ENCODE data around the gene MDH1B. TPM values are rescaled to one million over a fixed set of nuclear protein-coding genes. Genes with fewer than 3 reads are reported as not detected.

The MDH1B gene
- total RNA-seq, 4 donors from 2014 or later, result 0.13 to 1.6 (median 0.49) TPM

GRCh38 chr2:206700156-206700555 is 65.0 kb downstream of the MDH1B start:
- DNase-seq (no peak), ATAC-seq (no peak)
- Histone ChIP-seq H3K36me3 (no peaks in the 10 kb centered on the region), H3K4me3 (no peak overlapping the region), H3K4me1 (no peaks in the 10 kb centered on the region), H3K27ac (no peak overlapping the region), H3K9me3 (no peaks in the 10 kb centered on the region), H3K27me3 (peaks cover 0 to 3% (median 0%) of the 10 kb centered on the region in 3 donors)
- in situ Hi-C loops (cut with MboI; ENCODE audit: low sequenced_read_pairs in 4 of 4) (no loop called here), intact Hi-C loops (cut with DNase I; ENCODE audit: low total_unique reads) (no loop called here)
- TF ChIP-seq POLR2A (IDR thresholded peaks at IDR 0.05) (no peak), CTCF (IDR thresholded peaks at IDR 0.05 in 4 of 5, conservative IDR thresholded peaks at IDR 0.05 in 1 of 5) (no peak)

GRCh38 chr2:206698811-206699210 is 66.3 kb downstream of the MDH1B start:
- intact Hi-C loops (cut with DNase I; ENCODE audit: low total_unique reads), result no loop called here
- no peak overlapping the region for H3K4me3 ChIP-seq
- ATAC-seq, result no peak
- DNase-seq, result no peak
- in situ Hi-C loops (cut with MboI; ENCODE audit: low sequenced_read_pairs in 4 of 4), result no loop called here
- no peaks in the 10 kb centered on the region for H3K9me3 ChIP-seq
- no peaks in the 10 kb centered on the region for H3K4me1 ChIP-seq
- H3K27ac ChIP-seq, result no peak overlapping the region
- no peaks in the 10 kb centered on the region for H3K36me3 ChIP-seq
- H3K27me3 ChIP-seq, result peaks cover 0 to 3% (median 0%) of the 10 kb centered on the region in 3 donors
- TF ChIP-seq POLR2A (IDR thresholded peaks at IDR 0.05), result no peak
- no peak for TF ChIP-seq CTCF (IDR thresholded peaks at IDR 0.05 in 4 of 5, conservative IDR thresholded peaks at IDR 0.05 in 1 of 5)

GRCh38 chr2:206696910-206697309 is 68.2 kb downstream of the MDH1B start:
- DNase-seq, result no peak
- H3K27me3 ChIP-seq, result peaks cover 0 to 3% (median 0%) of the 10 kb centered on the region in 3 donors
- intact Hi-C loops (cut with DNase I; ENCODE audit: low total_unique reads), result no loop called here
- H3K4me3 ChIP-seq, result no peak overlapping the region
- H3K36me3 ChIP-seq, result no peaks in the 10 kb centered on the region
- TF ChIP-seq POLR2A (IDR thresholded peaks at IDR 0.05) (no peak), CTCF (IDR thresholded peaks at IDR 0.05 in 4 of 5, conservative IDR thresholded peaks at IDR 0.05 in 1 of 5) (no peak)
- no peak for ATAC-seq
- H3K27ac ChIP-seq, result no peak overlapping the region
- H3K4me1 ChIP-seq, result no peaks in the 10 kb centered on the region
- in situ Hi-C loops (cut with MboI; ENCODE audit: low sequenced_read_pairs in 4 of 4), result no loop called here
- H3K9me3 ChIP-seq, result no peaks in the 10 kb centered on the region

- DNase-seq, result no peak
- H3K27me3 ChIP-seq, result no peaks in the 10 kb centered on the region
- H3K36me3 ChIP-seq, result no peaks in the 10 kb centered on the region
- peak; percentile 68 to 73 for ATAC-seq
- in situ Hi-C loops (cut with MboI; ENCODE audit: low sequenced_read_pairs in 4 of 4), result loop anchor here (5.0 kb wide), 2 partner anchors 779 to 784 kb away; no protein-coding TSS in a partner anchor
- H3K4me1 ChIP-seq, result no peaks in the 10 kb centered on the region
- TF ChIP-seq CTCF (IDR thresholded peaks at IDR 0.05 in 4 of 5, conservative IDR thresholded peaks at IDR 0.05 in 1 of 5), result peak; percentile 46 to 71 (median 62)
- TF ChIP-seq POLR2A (IDR thresholded peaks at IDR 0.05), result no peak
- H3K27ac ChIP-seq, result no peak overlapping the region
- no peak overlapping the region for H3K4me3 ChIP-seq
- intact Hi-C loops (cut with DNase I; ENCODE audit: low total_unique reads), result loop anchor here (1.0 to 5.0 kb wide), 2 partner anchors 89 to 782 kb away; no protein-coding TSS in a partner anchor
- H3K9me3 ChIP-seq, result no peaks in the 10 kb centered on the region
Observed at GRCh38 chr2:206693399-206694137, 71.6 kb downstream of the MDH1B start.

Data from gastrocnemius medialis (tissue), 4 donors.